ENCODE results near the gene CA12.

CA12 gene

DNA sequence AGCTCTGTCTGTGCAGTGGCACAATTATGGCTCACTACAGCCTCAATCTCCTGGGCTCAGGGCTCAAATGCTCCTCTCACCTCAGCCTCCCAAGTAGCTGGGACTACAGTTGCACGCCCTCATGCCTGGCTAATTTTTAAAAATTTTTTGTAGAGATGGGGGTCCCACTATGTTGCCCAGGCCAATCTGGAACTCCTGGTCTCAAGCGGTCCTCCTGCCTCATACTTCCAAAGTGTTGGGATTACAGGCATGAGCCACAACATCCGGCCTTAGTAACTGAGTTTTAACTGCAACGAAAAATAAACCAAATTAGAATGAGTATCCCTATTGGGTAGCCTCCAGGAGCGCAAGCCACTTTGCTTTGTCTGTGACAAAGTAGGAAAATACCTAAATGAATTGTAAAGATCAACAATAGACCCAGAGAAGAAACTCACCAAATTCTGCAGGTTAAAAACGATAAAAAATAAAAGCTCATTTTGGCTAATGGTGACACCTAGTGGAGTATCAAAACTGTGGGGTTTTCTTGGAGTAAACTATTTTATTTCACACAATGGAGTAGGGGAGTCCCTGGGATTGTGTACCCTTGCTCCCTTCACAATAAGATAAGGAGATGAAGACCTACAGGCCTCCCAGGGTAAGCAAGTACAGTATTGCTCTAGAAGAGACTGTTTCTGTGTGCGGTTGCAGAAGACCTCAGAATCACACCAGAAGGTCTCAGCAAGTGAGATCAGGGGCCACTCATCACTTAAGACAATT is 21.0 kb upstream of the CA12 start:
- DNase-seq, result no peak
- intact Hi-C loops (cut with DNase I), result loop anchor here (1.0 to 10.0 kb wide), 2 partner anchors 114 to 358 kb away; partner anchors contain the start of gene TPM1

GRCh38 chr15:63401714-63402497 is 20.3 kb upstream of the CA12 start:
- intact Hi-C loops (cut with DNase I), result loop anchor here (1.0 to 10.0 kb wide), 2 partner anchors 114 to 357 kb away; partner anchors contain the start of gene TPM1
- DNase-seq, result no peak

DNA sequence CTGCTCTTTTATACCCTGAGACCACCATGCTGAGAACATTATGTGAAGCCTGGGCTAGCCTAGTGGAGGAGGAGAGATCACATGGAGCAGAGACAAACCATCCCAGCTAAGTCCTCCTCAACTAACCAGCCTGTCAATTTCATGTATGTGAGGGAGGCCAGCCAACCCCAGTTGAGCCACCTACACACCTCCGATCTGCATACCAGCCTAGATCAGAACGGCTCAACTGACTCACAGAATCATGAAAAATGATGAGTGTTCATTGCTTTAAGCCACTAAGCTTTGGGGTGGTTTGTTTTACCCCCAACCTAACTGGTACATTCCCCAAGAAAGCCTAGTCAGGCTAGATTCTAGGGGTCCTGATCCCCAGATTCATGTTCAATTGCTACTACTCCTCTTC is 19.4 kb upstream of the CA12 start:
- no peak for DNase-seq

GRCh38 chr15:63398456-63398855 is 16.8 kb upstream of the CA12 start:
- DNase-seq, result no peak
- intact Hi-C loops (cut with DNase I), result no loop called here

More for the DNA sequence above, 19.4 kb upstream of the CA12 start:
- intact Hi-C loops (cut with DNase I), result loop anchor here (10.0 kb wide), 1 partner anchor 356 kb away; the partner anchor contains the start of gene TPM1

DNA sequence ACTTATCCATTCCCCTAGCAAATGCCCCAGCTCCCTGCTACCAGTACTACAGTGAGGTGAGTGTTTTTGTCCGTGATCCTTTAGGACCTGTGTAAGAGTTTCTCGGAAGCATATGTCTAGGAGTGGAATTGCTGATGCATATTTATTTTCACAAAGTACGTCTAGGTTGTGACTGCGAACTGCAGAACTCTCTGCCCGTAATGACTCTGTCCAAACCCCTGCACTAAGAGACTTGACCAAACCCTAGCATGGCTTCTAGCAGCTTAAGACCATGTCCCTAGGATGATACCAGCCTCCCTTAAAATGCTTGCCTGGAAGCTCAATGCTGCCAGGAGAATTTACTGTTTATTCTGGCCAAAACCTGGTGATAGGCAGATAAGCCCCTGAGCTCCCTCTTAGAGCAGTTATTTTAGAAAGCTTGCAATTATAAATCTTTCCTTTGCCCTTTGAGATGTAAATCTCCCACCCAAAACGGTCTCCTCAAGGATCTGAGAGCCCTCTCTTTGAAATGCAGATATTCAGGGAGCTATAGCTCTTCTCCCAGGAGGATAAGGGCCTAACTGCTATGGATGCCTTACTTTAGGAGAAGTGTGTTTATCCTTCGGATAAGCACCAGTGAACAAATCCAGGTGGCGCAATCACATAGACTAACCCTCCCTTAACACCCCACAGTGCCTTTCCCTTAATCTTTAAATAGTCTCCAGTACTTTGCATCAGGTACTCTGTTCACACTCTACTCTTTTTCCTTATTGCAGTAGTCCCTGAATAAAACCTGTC is 14.7 kb upstream of the CA12 start:
- DNase-seq, result no peak
- intact Hi-C loops (cut with DNase I), result no loop called here

DNA sequence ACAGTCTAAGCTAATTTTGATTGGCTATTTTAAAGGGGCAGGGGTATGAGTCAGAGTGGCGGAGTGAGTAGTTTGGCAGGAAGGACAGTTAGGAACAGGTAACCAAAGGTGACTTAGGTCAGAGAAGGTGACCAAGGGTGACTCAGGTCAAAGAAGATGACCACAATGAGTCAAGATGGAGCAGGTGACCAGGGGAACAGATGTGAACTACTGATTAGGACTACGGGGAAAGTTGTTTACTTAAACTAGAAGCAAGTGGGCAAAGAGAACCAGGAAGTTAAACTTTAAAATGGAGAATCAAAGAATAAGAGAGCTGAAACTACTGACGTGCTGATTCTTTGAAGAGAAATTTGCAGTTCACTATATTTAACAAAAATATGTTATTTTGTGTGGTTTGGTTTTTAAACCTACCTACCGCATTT is 14.1 kb upstream of the CA12 start:
- DNase-seq, result no peak
- intact Hi-C loops (cut with DNase I), result no loop called here

DNA sequence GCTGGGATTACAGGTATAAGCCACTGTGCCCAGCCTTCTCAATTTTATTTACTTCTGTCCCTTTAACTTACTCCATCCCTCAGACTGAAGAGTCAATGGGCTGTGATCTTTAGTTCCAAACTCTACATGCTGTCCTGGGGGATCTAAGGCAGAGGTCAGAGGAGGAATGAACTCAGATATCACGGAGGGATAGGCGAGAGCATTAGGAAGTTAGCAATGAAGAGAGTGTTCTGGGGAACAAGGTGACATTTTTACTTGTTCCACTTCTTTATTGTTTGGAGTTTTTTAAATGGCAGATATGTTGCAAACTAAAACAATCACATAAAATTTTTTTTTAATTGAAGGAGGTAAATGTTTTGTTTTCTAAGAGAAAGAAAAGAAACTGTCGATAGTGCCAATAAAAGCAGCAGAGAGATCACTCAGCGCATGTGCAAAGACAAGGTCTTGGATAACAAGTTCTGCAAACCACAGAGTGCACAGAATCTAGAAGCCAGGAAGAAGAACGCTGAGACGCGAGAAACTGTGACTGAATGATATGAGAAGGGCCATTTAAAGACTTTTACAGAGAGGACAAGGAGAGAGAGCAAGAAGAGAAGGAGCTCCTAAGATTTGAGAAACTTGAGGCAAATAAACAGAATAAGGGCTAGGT is 10.8 kb upstream of the CA12 start:
- no peak for DNase-seq
- intact Hi-C loops (cut with DNase I), result no loop called here

GRCh38 chr15:63391669-63392360 is 10.2 kb upstream of the CA12 start:
- no peak for DNase-seq
- intact Hi-C loops (cut with DNase I), result no loop called here

- intact Hi-C loops (cut with DNase I), result no loop called here
- no peak for DNase-seq
Observed at GRCh38 chr15:63390689-63391088, 9.0 kb upstream of the CA12 start.

GRCh38 chr15:63389902-63390670 is 8.4 kb upstream of the CA12 start:
- intact Hi-C loops (cut with DNase I), result no loop called here
- peak in 1 of 10 donors; percentile 73 for DNase-seq

DNA sequence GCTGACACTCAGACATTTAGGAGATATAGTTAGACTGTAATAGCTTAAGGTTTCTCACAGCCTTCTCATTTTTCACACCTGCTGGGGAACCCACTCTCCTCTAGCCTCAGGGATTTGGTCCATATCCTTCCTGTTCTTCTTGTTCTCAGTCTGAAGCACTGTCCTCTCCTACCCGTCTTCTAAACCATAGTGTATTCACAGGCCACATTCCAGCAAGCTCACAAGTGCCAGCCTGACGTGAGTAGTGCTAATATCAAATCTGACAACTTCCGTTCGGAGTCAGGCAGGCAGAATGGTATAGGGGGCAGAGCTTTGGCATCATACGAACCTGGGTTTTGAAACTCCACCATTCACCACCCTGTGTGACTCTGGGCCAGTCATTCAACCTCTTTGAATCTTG is 6.9 kb upstream of the CA12 start:
- no peak for DNase-seq
- intact Hi-C loops (cut with DNase I), result no loop called here

DNA sequence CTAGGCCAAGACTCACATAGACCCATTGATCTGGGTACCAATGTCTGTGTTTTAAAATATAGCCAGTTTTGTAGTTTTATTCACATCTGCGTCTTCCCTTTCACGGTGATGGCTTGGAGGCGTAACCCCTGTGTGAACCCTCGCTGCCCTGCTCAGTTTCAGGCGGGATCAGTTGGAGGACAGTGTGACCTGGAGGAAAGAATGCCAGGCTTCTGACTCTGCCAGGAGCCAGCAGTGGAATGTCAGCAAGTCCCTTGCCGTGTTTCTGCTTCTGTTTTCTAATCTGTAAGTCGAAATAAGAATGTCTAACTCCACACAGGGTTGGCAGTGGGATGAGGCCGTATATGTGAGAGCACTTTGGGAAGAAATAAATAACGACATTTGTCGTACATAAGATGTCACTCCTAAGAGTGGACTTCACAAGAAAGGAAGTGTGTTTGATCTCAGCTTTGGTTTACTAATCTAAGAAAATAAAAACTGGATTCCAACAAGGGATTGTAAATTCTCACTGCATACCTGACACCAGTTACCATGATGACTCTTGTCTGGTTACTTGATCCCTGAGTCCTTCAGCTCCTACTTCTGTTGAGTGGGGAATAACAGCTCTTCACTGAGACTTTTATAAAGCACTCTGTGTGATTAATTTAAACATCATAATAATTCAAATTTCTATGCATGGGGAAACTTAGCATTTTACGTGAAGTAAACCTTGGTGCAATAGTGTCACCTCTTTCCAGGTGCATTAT is 6.3 kb upstream of the CA12 start:
- DNase-seq, result no peak
- intact Hi-C loops (cut with DNase I), result no loop called here

- DNase-seq, result no peak
- intact Hi-C loops (cut with DNase I), result no loop called here
Observed at GRCh38 chr15:63385911-63386531, 4.4 kb upstream of the CA12 start.

GRCh38 chr15:63384906-63385305 is 3.3 kb upstream of the CA12 start:
- DNase-seq, result no peak
- intact Hi-C loops (cut with DNase I), result no loop called here

DNA sequence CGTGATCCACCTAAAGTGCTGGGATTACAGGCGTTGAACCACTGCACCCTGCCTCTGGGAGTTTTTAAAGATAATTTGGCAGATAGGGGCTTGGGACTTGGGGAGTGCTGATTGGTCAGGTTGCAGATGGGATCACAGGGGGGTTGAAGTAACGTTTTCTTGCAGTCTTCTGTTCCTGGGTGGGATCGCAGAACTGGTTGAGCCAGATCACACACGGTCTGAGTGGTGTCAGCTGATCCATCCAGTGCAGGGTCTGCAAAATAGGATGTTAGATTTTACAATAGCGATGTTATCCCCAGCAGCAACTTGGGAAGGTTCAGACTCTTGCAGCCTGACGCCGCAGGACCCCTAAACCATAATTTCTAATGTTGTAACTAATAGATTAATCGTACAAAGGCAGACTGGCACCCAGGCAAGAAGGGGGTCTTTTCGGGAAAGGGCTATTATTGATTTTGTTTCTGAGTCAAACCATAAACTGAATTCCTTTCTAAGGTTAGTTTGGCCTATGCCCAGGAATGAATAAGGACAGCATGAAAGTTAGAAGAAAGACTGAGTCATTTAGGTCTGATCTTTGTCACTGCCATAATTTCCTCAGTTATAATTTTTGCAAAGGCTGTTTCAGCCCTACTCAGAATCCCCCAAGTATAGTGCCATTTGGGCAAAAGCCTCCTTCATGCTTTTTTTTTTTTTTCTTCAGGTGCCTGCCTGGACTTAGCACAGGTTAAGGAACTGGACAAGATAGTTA is 1.5 kb upstream of the CA12 start:
- intact Hi-C loops (cut with DNase I), result no loop called here
- no peak for DNase-seq

- intact Hi-C loops (cut with DNase I), result no loop called here
- no peak for DNase-seq
Observed at GRCh38 chr15:63380808-63381282, 801 bp downstream of the CA12 start.

DNA sequence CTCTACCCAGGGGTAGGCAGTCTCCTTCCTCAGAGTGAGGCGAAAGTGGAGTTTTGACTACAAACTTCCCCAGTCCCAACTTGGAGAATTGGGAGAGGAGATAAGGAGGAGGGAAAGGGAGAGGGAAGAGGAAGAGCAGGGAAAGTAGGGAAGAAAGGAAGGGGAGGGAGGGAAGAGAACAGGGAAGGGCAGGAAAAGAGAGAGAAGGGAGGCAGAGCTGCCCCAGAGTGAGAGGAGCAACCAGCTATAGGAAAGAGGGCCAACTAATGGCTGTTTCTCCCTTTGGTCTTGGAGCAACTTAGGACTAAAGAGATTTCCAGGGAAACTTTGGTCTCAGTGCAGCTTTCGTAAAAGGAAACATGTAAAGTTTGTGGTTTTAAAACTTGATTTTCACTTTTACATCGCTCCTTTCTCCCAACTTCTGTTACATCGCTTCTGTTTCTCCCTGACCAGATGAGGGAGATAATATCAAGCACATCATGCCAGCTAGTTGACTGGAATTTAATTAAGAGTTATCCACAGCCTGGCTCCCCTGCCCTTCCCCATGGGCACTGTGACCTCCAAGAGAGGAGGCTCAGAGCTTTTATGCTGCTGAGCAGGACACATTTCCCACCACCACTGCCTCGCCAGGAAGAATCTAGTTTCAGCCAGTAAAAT is 1.4 kb downstream of the CA12 start:
- intact Hi-C loops (cut with DNase I), result no loop called here
- no peak for DNase-seq

Data from posterior cingulate gyrus (tissue), 11 donors.